ENCODE data around the gene SSB.
"Not testable (repeated sequence)": the region's sequence is repeated elsewhere in the genome, so short reads cannot be mapped to it uniquely, and the experiment has no call there.

Gene SSB

GRCh38 chr2:169781249-169782013 is 17.2 kb upstream of the SSB start:
- DNase-seq (ENCODE audit: low read depth in 2 of 2), result no peak

DNA sequence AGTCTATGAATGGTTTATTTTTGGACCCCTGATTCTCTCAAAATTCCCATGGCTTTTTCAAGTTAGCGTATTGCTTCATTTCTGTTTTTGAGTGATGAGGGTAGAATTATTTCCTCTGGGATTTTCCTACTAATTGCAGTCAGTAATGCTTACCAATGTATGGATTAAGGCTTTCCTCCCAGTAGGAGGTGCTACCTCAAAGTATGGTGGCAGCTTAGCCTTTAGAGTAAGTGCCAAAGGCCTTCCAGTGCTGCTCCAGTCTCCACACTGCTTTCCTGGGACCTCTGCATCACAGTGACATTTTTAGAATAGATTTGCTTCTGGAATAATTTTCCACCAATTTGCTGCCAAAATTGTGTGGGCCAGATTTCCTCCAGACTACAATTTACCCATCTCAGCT is 16.2 kb upstream of the SSB start:
- no peak for DNase-seq (ENCODE audit: low read depth in 2 of 2)

- DNase-seq (ENCODE audit: low read depth in 2 of 2), result no peak
Measured at GRCh38 chr2:169790581-169790980, 8.1 kb upstream of the SSB start.

DNA sequence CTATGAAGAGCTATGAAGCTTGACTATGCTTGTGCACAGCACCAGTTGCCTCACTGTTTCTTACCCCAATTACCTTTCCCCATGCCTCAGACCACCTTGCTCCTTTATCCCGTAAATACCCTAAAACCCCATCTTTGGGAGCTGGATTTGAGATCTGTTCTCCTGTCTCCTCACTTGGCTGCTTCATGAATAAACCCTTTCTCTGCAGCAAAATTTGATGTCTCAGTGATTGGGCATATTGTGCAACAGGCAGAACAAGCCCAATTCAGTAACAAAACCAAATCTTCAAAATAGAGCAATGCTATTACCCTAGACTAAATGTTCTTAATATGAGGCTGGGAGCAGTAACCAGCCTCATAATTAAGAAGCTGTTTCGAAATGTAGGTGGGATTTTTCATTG is 3.5 kb upstream of the SSB start:
- DNase-seq (ENCODE audit: low read depth in 2 of 2), result no peak

DNA sequence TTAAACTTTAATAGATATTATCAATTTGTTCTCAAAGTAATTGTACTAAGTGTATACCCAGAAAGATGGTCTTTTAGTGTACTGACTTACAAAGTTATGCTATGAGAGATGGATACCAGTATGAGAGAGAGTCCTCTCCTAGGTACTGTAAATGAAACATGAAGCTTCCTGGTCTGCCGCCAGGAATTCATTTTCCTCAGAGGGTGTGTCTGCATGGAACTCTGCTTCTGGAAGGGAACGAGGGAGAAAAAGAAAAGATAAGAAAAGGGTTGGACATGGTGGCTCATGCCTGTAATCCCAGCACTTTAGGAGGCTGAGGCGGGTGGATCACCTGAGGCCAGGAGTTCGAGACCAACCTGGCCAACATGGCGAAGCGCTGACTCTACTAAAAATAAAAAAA is 2.2 kb upstream of the SSB start:
- DNase-seq (ENCODE audit: low read depth in 2 of 2), result no peak

DNA sequence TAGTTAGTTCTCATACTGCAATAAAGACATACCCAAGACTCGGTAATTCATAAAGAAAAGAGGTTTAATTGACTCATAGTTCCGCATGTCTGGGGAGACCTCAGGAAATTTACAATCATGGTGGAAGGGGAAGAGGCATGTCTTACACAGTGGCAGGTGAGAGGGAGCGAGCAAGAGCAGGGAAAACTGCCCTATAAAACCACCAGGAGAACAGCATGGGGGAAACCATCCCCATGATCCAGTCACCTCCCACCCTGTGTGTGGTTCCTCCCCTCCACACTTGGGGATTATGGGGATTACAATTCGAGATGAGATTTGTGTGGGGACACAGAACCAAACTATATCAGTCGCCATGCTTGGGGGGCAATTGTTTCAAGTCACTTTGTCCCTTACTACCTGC is 1.1 kb upstream of the SSB start:
- no peak for DNase-seq (ENCODE audit: low read depth in 2 of 2)

DNA sequence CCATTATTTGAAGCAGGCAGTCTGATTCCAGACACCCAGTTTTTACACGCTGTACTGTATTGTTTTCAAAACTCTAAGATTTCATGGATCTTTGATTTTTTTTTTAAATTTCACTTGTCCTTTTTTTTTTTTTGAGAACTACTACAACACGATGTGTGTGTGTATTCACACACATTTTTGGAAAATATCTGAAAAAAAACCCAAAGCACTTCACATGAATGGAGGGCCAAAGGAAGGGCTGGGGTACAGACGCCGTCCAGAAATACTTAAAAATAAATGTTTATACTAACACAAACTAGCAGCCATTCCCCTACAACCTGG is 314 bp upstream of the SSB start:
- DNase-seq (ENCODE audit: low read depth in 2 of 2), result no peak

- DNase-seq (ENCODE audit: low read depth in 2 of 2), result no peak
Measured at GRCh38 chr2:169803480-169803879, 4.8 kb downstream of the SSB start.

DNA sequence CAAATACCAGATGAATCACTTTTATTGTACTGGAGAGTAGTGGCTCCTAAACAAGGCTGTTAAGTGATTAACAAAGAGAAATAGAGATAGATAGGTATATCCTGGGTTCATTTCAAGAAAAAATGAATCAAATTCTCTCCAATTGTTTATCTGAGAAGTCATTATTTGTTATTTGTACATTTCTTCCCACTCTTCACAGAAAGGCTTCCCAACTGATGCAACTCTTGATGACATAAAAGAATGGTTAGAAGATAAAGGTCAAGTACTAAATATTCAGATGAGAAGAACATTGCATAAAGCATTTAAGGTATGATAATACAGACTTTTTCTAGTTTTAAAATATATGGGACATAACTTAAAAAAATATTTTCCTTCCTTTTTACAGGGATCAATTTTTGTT is 7.9 kb downstream of the SSB start:
- no peak for DNase-seq (ENCODE audit: low read depth in 2 of 2)

DNA sequence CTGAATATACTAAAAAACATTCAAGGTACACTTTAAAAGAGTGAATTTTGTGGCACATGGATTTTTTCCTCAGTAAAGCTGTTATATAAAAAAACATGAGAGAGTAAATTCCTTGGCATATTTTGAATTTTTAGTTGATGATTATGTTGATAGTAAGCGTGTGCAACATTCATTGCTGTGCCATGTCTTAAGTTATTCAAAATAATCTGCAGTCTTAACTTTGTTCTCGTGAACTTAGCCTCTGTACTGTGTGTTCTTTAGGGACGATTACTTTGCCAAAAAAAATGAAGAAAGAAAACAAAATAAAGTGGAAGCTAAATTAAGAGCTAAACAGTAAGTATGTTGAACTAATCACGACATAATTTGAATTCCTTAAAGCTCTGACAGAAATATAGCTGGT is 9.6 kb downstream of the SSB start:
- no peak for DNase-seq (ENCODE audit: low read depth in 2 of 2)

- DNase-seq (ENCODE audit: low read depth in 2 of 2), result no peak
Measured at GRCh38 chr2:169815849-169816248, 17.2 kb downstream of the SSB start.

DNA sequence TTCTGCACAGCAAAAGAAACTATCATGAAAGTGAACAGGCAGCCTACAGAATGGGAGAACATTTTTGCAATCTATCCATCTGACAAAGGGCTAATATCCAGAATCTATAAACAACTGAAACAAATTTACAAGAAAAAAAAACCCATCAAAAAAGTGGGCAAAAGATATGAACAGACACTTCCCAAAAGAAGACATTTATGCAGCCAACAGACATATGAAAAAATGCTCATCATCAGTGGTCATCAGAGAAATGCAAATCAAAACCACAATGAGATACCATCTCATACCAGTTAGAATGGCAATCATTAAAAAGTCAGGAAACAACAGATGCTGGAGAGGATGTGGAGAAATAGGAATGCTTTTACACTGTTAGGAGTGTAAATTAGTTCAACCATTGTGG is 18.3 kb downstream of the SSB start:
- DNase-seq (ENCODE audit: low read depth in 2 of 2), result not testable (repeated sequence)

GRCh38 chr2:169817369-169817768 is 18.7 kb downstream of the SSB start:
- not testable (repeated sequence) for DNase-seq (ENCODE audit: low read depth in 2 of 2)

DNA sequence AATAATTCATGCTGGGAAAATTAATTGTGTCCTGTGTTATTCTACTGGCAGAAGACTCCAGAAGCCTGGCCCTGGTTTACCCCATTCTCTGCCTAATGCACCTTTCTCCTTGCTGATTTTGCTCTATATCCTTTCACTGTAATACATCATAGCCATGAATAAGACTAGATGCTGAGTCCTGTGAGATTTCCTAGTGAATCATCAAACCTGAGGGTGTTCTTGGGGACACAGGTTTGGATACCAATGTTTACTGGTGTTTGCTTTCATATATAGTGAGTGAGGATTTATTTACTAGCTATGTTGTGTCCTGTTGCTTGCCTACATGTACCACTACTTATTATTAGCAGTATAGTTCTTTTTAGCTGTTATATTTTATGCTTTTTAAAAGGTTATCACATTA is 19.6 kb downstream of the SSB start:
- DNase-seq (ENCODE audit: low read depth in 2 of 2), result no peak

DNA sequence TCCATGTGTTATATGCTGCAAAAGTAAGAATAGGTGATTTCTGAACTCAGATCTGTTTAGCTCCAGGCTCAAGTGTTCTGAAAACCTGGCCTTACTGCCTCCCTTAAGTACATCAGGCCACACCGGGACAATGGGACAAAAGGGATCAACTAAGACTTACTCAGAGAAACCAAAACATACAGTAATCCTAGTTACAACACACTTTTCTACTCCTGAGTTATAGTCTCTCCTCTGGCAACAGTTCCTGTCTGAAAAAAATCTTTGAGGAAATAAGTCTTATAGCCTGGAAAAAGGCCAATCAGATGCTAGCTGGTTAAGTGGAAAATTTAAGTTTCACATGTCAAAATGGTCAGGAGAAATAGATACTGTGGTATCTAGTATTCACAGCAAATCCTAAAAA is 20.4 kb downstream of the SSB start:
- DNase-seq (ENCODE audit: low read depth in 2 of 2), result no peak

DNA sequence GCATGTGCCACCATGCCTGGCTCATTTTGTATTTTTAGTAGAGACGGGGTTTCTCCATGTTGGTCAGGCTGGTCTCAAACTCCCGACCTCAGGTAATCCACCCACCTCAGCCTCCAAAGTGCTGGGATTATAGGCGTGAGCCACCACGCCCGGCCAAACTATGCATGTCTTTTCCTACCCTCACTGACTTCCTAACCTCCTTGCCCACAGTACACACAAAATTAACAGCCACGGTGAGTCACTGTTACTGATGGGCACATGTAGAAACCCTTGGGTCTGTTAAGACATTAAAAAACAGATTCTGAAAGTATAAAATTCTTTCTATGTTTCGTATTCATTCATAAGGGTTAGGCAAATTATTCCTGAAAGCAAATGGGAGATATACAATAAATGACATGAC is 21.4 kb downstream of the SSB start:
- DNase-seq (ENCODE audit: low read depth in 2 of 2), result not testable (repeated sequence)

GRCh38 chr2:169822036-169822435 is 23.4 kb downstream of the SSB start:
- DNase-seq (ENCODE audit: low read depth in 2 of 2), result no peak

- no peak for DNase-seq (ENCODE audit: low read depth in 2 of 2)
Measured at GRCh38 chr2:169822785-169823392, 24.2 kb downstream of the SSB start.

GRCh38 chr2:169823996-169824372 is 25.3 kb downstream of the SSB start:
- no peak for DNase-seq (ENCODE audit: low read depth in 2 of 2)

DNA sequence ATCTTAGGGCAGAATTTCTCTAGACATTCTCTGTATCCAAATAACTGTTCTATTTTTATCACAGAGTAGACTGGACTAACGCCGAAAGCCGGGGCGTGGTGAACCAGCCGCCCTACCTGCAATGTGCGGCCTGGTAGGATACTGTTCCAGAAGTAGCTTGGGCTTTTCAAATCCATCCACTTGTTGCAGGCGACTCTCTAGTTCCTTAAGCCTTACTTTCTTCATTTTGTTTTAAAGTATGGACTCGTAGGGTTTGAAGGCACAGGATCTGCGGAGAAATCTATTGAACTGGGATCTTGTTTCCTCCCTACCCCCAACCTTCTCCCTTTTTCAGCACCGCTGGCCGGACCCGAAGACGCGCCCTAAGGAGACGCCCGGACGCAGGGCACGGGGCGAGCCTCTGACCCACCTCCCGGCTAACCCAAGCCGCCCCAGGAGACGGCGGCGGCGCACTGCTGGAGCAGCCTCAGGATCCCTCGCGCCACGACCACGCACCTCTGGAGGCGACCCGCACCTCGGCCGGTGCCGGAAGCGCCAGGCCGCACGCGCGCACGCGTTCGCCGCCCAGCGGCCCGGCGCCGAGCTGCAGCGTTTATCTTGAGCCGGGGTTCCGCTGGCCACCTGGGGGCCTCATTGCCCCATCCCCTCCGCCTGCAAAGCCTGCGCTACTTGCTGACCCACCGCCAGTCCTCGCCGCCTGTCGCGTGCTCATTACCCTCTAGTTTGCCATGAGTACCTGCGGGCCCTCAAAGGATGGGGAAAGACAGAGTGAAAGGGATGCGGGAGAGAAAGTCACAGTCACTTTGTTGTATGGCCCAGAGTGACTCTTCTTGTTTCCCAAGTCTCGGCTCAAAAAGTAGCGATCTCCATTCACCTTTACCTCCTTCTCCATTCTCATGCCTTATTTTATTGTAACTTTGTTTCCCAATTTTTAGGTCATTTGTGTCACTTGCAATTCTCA is 26.0 kb downstream of the SSB start, which contains the start of gene METTL5:
Gene METTL5 (minus strand): TSS at position 533 of the 961 bp plus-strand sequence. CDS start 308 bp downstream, at position 225.
- peak; percentile 59 to 75 for DNase-seq (ENCODE audit: low read depth in 2 of 2)

- DNase-seq (ENCODE audit: low read depth in 2 of 2), result peak; percentile 85 to 92
Measured at GRCh38 chr2:169827272-169828140, 28.8 kb downstream of the SSB start, which contains the start of gene UBR3. TSS of gene UBR3 (plus strand) at chr2:169827454. CDS start at chr2:169827508, 54 bp downstream.
